GM12878 (cell line): ENCODE results near the gene ATF7. TPM values are rescaled to one million over a fixed set of nuclear protein-coding genes. Genes with fewer than 3 reads are reported as not detected.

ENCODE experiments used
- ATAC-seq: fragments of 200-7000 bp; cut with Tn5 transposase; 3 replicates; pipeline ENCODE4 v1.9.1; 2020; ENCODE audit warnings: mild to moderate bottlenecking, moderate library complexity
- BruUV-seq: library from RNA; stranded (reverse); fragments of 400-500 nt; replicated peaks from 2 replicates; lab custom pipeline; 2021; lab: Mats Ljungman, UMichigan
- CTCF ChIA-PET: fragments of 300-600 bp; sonication (Branson Sonifier 250); formaldehyde crosslinking; extraction: SDS; loops from one replicate; lab custom pipeline; 2021; ENCODE audit warnings: inconsistent platforms; lab: Yijun Ruan, JAX
- POLR2A ChIA-PET: fragments of 350-600 bp; formaldehyde crosslinking; extraction: SDS; loops from one replicate; lab custom pipeline; 2021; ENCODE audit warnings: inconsistent platforms; lab: Charles Lee
- RAD21 ChIA-PET: fragments of 300-600 bp; sonication (Branson Sonifier 250); formaldehyde crosslinking; loops from one replicate; lab custom pipeline; 2023; ENCODE audit warnings: antibody characterized with exemption; ENCODE audit not compliant: unreplicated experiment; lab: Charles Lee
- SMC1A ChIA-PET: fragments of 300-600 bp; sonication (Branson Sonifier 250); formaldehyde crosslinking; loops from one replicate; lab custom pipeline; 2023; ENCODE audit not compliant: unreplicated experiment, uncharacterized antibody; lab: Charles Lee
- DNase-seq: peaks from one replicate; pipeline ENCODE4 v3.0.0-alpha.2; 2011; ENCODE audit warnings: low read depth, low spot score
- FAIRE-seq: peaks from 3 replicates; lab custom pipeline; 2011; peaks lifted over from hg19 to GRCh38; lab: Jason Lieb, UNC
- H2AFZ ChIP-seq: 2 replicates; pipeline ENCODE4 v1.6.0; 2011; ENCODE audit warnings: low read depth, low read length, control low read depth; ENCODE audit not compliant: control insufficient read depth
- H3K27ac ChIP-seq: 2 replicates; pipeline ENCODE4 v1.5.1; 2011; ENCODE audit warnings: control low read depth; ENCODE audit not compliant: control insufficient read depth, insufficient read depth
- H3K27me3 ChIP-seq, 2 experiments: replicated peaks in 1 of 2; 2 replicates each; pipeline versions ENCODE4 v1.6.0 to v1.6.1; 2011; ENCODE audit warnings: low read length in 1 of 2; ENCODE audit not compliant: control insufficient read depth in 2 of 2, insufficient read depth in 2 of 2
- H3K36me3 ChIP-seq, 2 experiments: 2 replicates each; pipeline ENCODE4 v1.5.1; 2011; ENCODE audit warnings: low read length in 1 of 2; ENCODE audit not compliant: control insufficient read depth in 2 of 2, insufficient read depth in 2 of 2
- H3K4me1 ChIP-seq: 2 replicates; pipeline ENCODE4 v1.6.1; 2011; ENCODE audit warnings: mild to moderate bottlenecking, low read length, moderate library complexity, mixed read lengths; ENCODE audit not compliant: control insufficient read depth, insufficient read depth
- H3K4me2 ChIP-seq: 2 replicates; pipeline ENCODE4 v1.6.0; 2011; ENCODE audit warnings: control low read depth; ENCODE audit not compliant: control insufficient read depth, insufficient read depth
- H3K4me3 ChIP-seq: fragments of 200-600 bp; sonication (generic); 2 replicates; pipeline ENCODE4 v1.5.1; 2016
- H3K79me2 ChIP-seq: 2 replicates; pipeline ENCODE4 v1.6.0; 2011; ENCODE audit warnings: low read length; ENCODE audit not compliant: control insufficient read depth, insufficient read depth
- H3K9ac ChIP-seq: 2 replicates; pipeline ENCODE4 v1.8.0; 2011; ENCODE audit warnings: low read length, control low read depth, mixed read lengths; ENCODE audit not compliant: control insufficient read depth, insufficient read depth
- H3K9me3 ChIP-seq: replicated peaks from 3 replicates; pipeline ENCODE4 v1.5.1; 2011; ENCODE audit warnings: mild to moderate bottlenecking, low read length; ENCODE audit not compliant: control insufficient read depth, insufficient read depth
- H4K20me1 ChIP-seq: 2 replicates; pipeline ENCODE4 v1.6.0; 2011; ENCODE audit not compliant: control insufficient read depth, insufficient read depth
- CBX5 ChIP-seq: sonication (generic); IDR thresholded peaks from 2 replicates; pipeline ENCODE4 v1.6.1; 2016; ENCODE audit warnings: low read depth, moderate library complexity, mild to moderate bottlenecking, inconsistent platforms
- CEBPZ ChIP-seq: fragments of 150-350 bp; IDR thresholded peaks from 2 replicates; pipeline ENCODE4 v1.6.1; 2016; ENCODE audit warnings: low read depth, low read length
- CHD2 ChIP-seq: IDR thresholded peaks from 2 replicates; pipeline ENCODE4 v1.6.1; 2011; ENCODE audit warnings: low read depth, low read length, improper control_type of control experiment, borderline replicate concordance
- CUX1 ChIP-seq: IDR thresholded peaks from 2 replicates; pipeline ENCODE4 v1.6.1; 2012; ENCODE audit warnings: improper control_type of control experiment, low read depth, low read length; ENCODE audit not compliant: insufficient replicate concordance
- FOS ChIP-seq: IDR thresholded peaks from 3 replicates; pipeline ENCODE4 v1.6.1; 2011; ENCODE audit warnings: borderline replicate concordance; ENCODE audit not compliant: insufficient read length; ENCODE audit errors: extremely low read depth
- MEF2B ChIP-seq: fragments of 450-650 bp; IDR thresholded peaks from 2 replicates; pipeline ENCODE4 v1.6.1; 2018; ENCODE audit warnings: mild to moderate bottlenecking, moderate library complexity; ENCODE audit not compliant: partially characterized antibody, poor library complexity, severe bottlenecking
- MYB ChIP-seq: fragments of 150-350 bp; IDR thresholded peaks from 2 replicates; pipeline ENCODE4 v1.6.1; 2014; ENCODE audit warnings: mild to moderate bottlenecking, low read depth, low read length, borderline replicate concordance
- PKNOX1 ChIP-seq: fragments of 450-650 bp; IDR thresholded peaks from 2 replicates; pipeline ENCODE4 v1.6.1; 2016; ENCODE audit warnings: mild to moderate bottlenecking
- TAF1 ChIP-seq: IDR thresholded peaks from 2 replicates; pipeline ENCODE4 v1.6.1; 2011; ENCODE audit warnings: mild to moderate bottlenecking, low read depth, low read length, borderline replicate concordance
- WGBS: methylation state at CpG from one replicate; pipeline ENCODE4 v1.1.6; 2016; ENCODE audit warnings: low lambda C conversion rate; ENCODE audit not compliant: insufficient replicate concordance, insufficient coverage; ENCODE audit errors: missing lambda C conversion rate; 5-methylcytosine and 5-hydroxymethylcytosine counted together
- in situ Hi-C: fragments of 300-500 bp; cut with MboI; formaldehyde crosslinking; loops from 9 replicates; pipeline ENCODE4 v1.14.3; 2018; ENCODE audit warnings: mixed read lengths
- intact Hi-C: fragments of 100-400 bp; cut with micrococcal nuclease; formaldehyde crosslinking; loops from one replicate; pipeline ENCODE4 v1.14.2; 2022; ENCODE audit not compliant: unreplicated experiment
- polyA plus RNA-seq, 11 experiments: library from polyadenylated mRNA; depleted of rRNA in 4 of 11; unstranded in 6 of 11; stranded (reverse) in 5 of 11; fragments of >200 nt; fragmentation: Nextera tagmentation in 4 of 11; fragmentation: Illumina TruSeq in 1 of 11; extraction: Ambion mirVana in 4 of 11; extraction: Trizol in 1 of 11; gene quantifications; 1 replicate in 1 of 11; 2 replicates in 10 of 11; pipeline versions ENCODE4 v1.2.1 to v1.2.3, GENCODE V29; 2011 to 2016; ENCODE audit warnings: inconsistent platforms in 2 of 11, missing spikeins in 2 of 11, low read depth in 1 of 11
- total RNA-seq, 4 experiments: library from RNA; depleted of rRNA in 3 of 4; stranded (reverse); fragments of >200 nt in 3 of 4; fragmentation: Illumina TruSeq in 1 of 4; extraction: Trizol in 1 of 4; gene quantifications; 2 replicates each; pipeline versions ENCODE4 v1.2.1 to v1.2.3, GENCODE V29; 2013 to 2021

The ATF7 gene
- total and polyA plus RNA-seq, 10 of the 15 experiments (the other 5 are each of a cell fraction or from before 2014, with no cell fraction given): 9.1 to 30.7 (median 21.8) TPM

GRCh38 chr12:53578783-53579182, 47.4 kb downstream of the ATF7 start:
- peaks cover 31% of the 10 kb centered on the region for H3K4me1 ChIP-seq
- FAIRE-seq: no peak
- no peak for TF ChIP-seq CBX5
- TF ChIP-seq MEF2B: no peak
- no peak for TF ChIP-seq MYB
- TF ChIP-seq CUX1: no peak
- no peak for TF ChIP-seq PKNOX1
- TF ChIP-seq TAF1: no peak
- TF ChIP-seq CHD2: no peak
- TF ChIP-seq FOS: no peak
- no peak for TF ChIP-seq CEBPZ
- TF ChIP-seq, all 136 proteins: peak for 0
- ChIA-PET RAD21 (interaction anchor here (0.6 to 2.1 kb wide), 6 partner anchors 35 to 425 kb away, joined by 3 to 11 read pairs (median 4); no protein-coding TSS in a partner anchor), CTCF (interaction anchor here (0.6 to 2.3 kb wide), 6 partner anchors 12 to 204 kb away, joined by 3 to 14 read pairs (median 4); no protein-coding TSS in a partner anchor), POLR2A (interaction anchor here (0.7 to 1.2 kb wide), 11 partner anchors 8 to 96 kb away, joined by 3 to 10 read pairs (median 4); no protein-coding TSS in a partner anchor), SMC1A (interaction anchor here (0.6 to 1.9 kb wide), 12 partner anchors 8 to 186 kb away, joined by 3 to 8 read pairs (median 4); partner anchors contain the start of gene ATP5MC2)
- Histone ChIP-seq H3K27me3 (no peaks in the 10 kb centered on the region), H3K9ac (no peak overlapping the region), H2AFZ (no peak overlapping the region), H3K79me2 (peaks cover 13% of the 10 kb centered on the region), H3K36me3 (peaks cover 0 to 4% of the 10 kb centered on the region in 2 experiments; a peak in 2 of 4 replicates), H3K4me3 (no peak overlapping the region), H3K27ac (0 out of 2 replicates have a peak overlapping the region, but pooled peaks have one; percentile 6), H3K9me3 (no peaks in the 10 kb centered on the region), H3K4me2 (no peak overlapping the region; the same call in 1 of the 2 replicates), H4K20me1 (no peaks in the 10 kb centered on the region)
- WGBS: 93% methylated on average over 5 of the region's 5 CpGs
- ATAC-seq: no peak
- no TSS peak for BruUV-seq
- no peak for DNase-seq
- intact Hi-C loops (loop anchor here (2.0 kb wide), 1 partner anchor 36 kb away; no protein-coding TSS in a partner anchor), in situ Hi-C loops (no loop called here)
